GM08714 (cell line): ENCODE measurements around the gene GPR65.

Source experiments
- H3K4me3 ChIP-seq: fragments of 200-500 bp; sonication (Bioruptor generic); 2 replicates; pipeline ENCODE4 v1.5.1; 2014; ENCODE audit warnings: mild to moderate bottlenecking, low read length, inconsistent platforms
- ZNF274 ChIP-seq: IDR thresholded peaks from 2 replicates; pipeline ENCODE4 v1.6.1; 2012; ENCODE audit warnings: mild to moderate bottlenecking, low read depth, low read length

GPR65 gene

GRCh38 chr14:88005050-88005481 is at the start of gene GPR65:
TSS of gene GPR65 (plus strand) at chr14:88005135. CDS start at chr14:88010848, 5,713 bp downstream.
- no peak for TF ChIP-seq ZNF274
- H3K4me3 ChIP-seq = peak within 1 kb of the TSS; percentile 99

DNA sequence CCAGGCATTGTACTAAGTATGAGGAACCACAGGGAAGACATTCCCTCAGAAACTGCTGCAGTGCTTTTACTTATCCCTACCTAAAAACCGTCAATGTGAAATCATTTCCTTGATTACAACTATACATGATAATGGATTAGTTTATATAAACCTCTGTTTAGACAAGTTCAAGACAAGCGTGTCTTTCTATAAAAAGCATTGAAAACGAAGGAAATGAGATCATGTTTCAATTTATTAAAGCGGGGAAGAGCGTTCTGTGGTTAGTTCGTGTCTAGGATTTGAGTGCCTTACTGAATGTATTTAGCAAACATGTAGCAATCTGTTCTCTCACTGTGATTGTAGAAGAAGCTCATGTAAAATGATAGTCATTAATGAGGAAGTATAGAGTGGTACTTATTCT is 49.4 kb upstream of the GPR65 start:
- TF ChIP-seq ZNF274 = no peak
- no peak overlapping the region for H3K4me3 ChIP-seq

DNA sequence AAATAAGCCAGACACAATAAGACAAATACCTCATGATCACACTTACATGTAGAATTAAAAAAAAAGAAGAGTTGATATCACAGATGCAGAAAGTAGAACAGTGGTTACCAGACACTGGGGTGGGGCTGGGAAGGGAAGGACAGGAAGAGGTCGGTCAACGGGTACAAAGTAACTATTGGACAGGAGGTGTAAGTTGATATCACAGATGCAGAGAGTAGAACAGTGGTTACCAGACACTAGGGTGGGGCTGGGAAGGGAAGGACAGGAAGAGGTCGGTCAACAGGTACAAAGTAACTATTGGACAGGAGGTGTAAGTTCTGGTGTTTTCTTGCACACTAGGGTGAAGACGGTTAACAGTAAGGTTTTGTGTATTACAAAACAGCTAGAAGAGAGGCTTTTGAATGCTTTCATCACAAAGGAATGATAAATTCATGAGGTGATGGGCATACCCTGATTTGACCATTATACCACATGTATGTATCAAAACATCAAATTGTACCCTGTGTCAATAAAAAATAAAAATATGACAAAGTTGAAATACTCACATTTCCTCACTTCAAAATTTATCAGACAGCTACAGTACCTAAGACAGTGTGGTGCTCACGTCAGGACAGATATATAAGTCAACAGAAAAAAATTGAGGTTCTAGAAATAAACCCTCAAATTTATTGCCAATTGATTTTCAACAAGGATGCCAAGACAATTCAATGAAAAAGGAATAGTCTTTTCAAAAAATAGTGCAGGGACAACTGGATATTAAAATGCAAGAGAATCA is 44.7 kb upstream of the GPR65 start:
- no peak for TF ChIP-seq ZNF274
- H3K4me3 ChIP-seq = no peak overlapping the region

GRCh38 chr14:87961246-87961645 is 43.7 kb upstream of the GPR65 start:
- no peak overlapping the region for H3K4me3 ChIP-seq
- TF ChIP-seq ZNF274 = no peak

DNA sequence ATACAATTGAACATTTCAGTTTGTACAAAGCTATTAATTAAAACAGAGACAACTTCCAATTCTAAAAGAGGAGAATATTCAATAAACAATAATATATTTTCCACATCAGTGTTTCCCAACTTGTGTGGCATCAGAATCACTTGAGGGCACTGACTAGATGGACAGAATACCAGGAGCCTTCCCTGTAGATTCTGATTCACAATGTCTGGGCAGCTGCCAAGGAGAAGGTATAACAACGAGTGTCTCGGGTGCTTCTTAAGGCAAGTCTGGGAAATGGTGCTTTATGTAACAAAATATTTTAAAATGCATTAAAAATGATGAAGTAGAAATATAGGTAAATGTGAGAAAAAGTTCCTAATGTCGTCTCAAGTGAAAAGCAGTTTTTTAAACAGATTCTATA is 38.1 kb upstream of the GPR65 start:
- TF ChIP-seq ZNF274 = no peak

GRCh38 chr14:87967496-87967895 is 37.4 kb upstream of the GPR65 start:
- no peak for TF ChIP-seq ZNF274
- H3K4me3 ChIP-seq = no peak overlapping the region

More for the DNA sequence above, 38.1 kb upstream of the GPR65 start:
- no peak overlapping the region for H3K4me3 ChIP-seq

- TF ChIP-seq ZNF274 = no peak
- no peak overlapping the region for H3K4me3 ChIP-seq
Measured at GRCh38 chr14:87971010-87971409, 33.9 kb upstream of the GPR65 start.

DNA sequence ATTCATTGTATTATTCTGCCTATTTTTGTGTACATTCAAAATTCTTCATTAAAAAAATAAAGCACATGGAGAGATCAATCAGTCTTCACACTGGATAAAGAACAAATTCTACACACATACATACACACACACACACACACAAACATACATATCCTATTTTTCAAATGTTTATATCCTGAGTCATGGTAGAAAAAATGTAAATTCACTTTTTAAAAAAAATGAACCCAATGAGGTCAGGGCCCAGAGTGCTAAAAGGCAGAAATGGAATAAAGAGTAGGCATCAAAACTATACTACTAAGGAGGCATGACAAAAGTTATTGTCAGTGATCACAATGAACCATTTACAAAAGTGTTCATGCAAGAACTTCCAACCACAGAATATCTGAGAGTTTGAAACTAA is 29.3 kb upstream of the GPR65 start:
- no peak overlapping the region for H3K4me3 ChIP-seq
- no peak for TF ChIP-seq ZNF274

DNA sequence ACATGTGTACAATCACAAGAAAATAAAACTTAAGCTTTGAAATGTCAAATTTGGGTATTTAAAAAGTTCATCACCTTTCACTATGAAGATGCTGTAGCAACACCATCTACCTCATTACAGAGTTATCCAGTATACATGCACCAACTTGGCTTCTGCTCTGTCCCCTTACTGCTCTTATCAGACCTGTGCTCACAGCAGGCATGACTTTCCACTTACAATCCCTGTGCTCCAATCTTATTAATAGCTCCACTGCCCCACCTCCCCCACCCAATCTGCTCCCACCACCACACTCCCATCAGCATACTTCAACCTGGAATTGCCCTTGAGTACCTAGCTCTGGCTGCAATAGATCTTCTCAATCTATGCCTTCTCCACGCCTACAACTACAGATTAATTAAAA is 25.2 kb upstream of the GPR65 start:
- TF ChIP-seq ZNF274 = no peak

GRCh38 chr14:87989221-87989955 is 15.5 kb upstream of the GPR65 start:
- H3K4me3 ChIP-seq = no peak overlapping the region
- TF ChIP-seq ZNF274 = no peak

More for the DNA sequence above, 25.2 kb upstream of the GPR65 start:
- H3K4me3 ChIP-seq = no peak overlapping the region

DNA sequence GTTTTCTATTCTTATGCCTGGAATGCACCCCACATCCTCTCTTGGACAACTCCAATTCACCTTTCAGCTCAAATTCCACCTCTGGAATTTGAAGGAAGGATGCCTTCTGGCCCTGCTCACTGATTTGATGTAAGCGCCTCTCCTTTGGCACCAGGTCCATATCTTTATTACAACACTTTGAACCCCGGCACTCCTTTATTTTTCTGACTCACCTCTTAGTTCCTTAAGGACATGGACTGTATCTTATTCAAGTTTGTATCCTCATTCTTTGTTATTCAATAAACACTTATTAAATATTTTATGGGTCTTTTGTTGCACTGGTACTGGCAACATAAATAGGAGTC is 15.0 kb upstream of the GPR65 start:
- TF ChIP-seq ZNF274 = no peak
- no peak overlapping the region for H3K4me3 ChIP-seq

DNA sequence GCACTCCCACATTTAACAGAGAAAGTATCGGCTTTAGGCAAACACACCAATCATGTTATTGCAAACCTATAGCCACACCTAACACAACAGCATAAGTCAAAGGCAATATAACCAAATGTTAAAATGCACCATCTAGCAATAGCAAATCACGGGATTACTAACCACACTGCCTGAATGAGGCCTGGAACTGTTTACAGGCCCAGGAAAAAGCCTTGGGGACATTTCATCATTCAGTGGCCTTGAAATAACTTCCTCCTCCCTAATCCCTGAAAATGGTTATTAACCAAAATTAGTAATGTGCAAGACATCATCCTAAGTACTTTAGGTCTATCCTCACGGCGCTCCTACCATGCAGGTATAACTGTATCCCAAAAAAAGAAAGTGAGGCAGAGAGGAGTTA is 14.3 kb upstream of the GPR65 start:
- no peak for TF ChIP-seq ZNF274
- no peak overlapping the region for H3K4me3 ChIP-seq

- peak overlapping the region; percentile 66 for H3K4me3 ChIP-seq
- TF ChIP-seq ZNF274 = no peak
Measured at GRCh38 chr14:87992346-87992717, 12.6 kb upstream of the GPR65 start.

DNA sequence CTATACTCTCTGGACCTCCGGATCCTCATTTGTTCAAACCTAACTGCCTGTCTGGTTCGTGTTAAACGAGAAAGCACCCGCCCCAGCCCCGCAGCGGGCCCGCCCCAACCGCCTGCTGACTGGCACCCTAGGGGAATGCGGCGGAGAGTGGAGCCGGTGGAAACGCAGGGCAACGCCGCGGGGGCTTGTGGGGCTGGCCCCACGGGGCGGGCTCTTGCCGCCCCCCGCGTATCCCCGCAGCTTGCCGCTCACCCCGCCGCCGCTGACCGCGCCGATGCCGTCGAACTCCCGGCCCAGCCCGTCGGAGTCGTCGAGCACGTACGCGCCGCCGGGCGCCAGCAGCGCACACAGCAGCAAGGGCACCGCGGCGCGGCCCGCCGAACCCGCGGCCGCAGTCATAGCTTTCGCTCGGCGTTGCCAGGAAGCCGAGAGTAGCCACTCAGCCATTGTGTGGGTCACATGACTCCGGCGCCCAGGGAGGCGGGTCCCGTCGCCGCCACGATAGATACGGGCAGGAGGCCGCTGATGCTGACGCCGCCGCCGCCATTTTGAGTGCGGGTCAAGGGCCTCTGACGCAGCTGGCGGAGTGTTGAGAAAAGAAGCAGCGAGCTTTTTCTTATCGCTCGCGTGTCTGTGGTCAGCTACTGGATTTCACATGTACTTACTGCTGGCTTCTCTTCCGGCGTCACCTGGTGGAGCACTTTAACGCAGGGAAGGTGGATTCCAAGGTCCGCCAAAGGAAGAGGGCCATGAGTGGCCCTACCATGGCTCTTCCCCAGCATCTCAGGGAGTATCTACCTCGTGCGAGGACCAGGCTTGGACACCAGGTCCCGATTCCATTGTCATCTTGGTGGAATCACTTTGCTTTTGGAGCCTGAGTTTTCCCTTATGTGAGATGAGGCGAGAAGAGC is 12.0 kb upstream of the GPR65 start, which contains the start of gene GALC:
TSS of gene GALC (minus strand) at position 465 of the 911 bp plus-strand sequence. CDS start at position 447, 18 bp downstream.
- TF ChIP-seq ZNF274 = no peak
- peak within 1 kb of the TSS; percentile 66 for H3K4me3 ChIP-seq
